ENCODE measurements around the gene EIF4EBP2. TPM values are rescaled to one million over a fixed set of nuclear protein-coding genes. Genes with fewer than 3 reads are reported as not detected.

The EIF4EBP2 gene
- total and polyA plus RNA-seq, 3 donors from 2014 or later = 41.2 to 50.8 (median 50.7) TPM

DNA sequence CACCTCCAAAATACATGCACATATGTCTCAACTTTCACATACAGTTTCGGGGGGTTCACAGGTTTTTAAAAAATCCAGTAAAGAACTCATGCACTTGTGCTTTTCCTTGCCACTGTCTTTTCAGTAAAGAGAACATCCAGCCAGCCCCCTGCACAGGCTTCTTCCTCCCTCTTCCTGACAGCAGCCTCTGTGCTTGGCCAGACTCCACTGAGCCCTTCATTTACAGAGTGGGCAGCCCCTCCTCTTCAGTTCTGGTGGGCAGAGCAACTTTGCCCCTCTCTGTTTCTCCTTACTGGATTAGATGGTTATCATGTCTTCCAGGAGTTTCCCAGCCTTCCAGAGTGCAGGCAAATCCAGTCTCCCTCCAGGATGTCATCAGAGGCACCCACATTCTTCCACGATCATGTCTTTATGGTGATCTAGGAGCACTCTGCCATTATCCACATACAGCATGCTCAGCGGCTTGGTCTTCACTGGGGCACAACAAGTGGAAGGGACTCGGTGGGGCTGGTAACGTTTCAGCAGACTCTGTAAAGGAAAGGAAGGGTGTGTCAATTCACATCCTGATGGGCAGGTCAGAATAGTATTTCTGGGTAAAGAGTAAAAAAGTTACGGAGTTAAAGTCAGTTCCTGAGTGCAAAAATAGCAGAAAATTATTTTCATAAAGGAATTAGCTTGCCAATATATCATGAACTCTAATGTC, 28.8 kb downstream of the EIF4EBP2 start:
- no peak for TF ChIP-seq POLR2A (IDR thresholded peaks at IDR 0.05)
- TF ChIP-seq, protein P1, sequence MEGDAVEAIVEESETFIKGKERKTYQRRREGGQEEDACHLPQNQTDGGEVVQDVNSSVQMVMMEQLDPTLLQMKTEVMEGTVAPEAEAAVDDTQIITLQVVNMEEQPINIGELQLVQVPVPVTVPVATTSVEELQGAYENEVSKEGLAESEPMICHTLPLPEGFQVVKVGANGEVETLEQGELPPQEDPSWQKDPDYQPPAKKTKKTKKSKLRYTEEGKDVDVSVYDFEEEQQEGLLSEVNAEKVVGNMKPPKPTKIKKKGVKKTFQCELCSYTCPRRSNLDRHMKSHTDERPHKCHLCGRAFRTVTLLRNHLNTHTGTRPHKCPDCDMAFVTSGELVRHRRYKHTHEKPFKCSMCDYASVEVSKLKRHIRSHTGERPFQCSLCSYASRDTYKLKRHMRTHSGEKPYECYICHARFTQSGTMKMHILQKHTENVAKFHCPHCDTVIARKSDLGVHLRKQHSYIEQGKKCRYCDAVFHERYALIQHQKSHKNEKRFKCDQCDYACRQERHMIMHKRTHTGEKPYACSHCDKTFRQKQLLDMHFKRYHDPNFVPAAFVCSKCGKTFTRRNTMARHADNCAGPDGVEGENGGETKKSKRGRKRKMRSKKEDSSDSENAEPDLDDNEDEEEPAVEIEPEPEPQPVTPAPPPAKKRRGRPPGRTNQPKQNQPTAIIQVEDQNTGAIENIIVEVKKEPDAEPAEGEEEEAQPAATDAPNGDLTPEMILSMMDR (IDR thresholded peaks at IDR 0.05) = no peak
- Histone ChIP-seq H3K36me3 (ENCODE audit: low read depth, missing control alignments) (no peaks in the 10 kb centered on the region), H3K27me3 (no peaks in the 10 kb centered on the region), H3K9me3 (no peaks in the 10 kb centered on the region), H3K4me1 (peaks cover 35% of the 10 kb centered on the region), H3K4me3 (no peak overlapping the region), H3K27ac (no peak overlapping the region)
- 76 to 80% methylated on average over 6 of the region's 6 CpGs for WGBS, 2 donors
- no peak for DNase-seq
- intact Hi-C loops (cut with DNase I; ENCODE audit: low total_unique reads) = no loop called here

DNA sequence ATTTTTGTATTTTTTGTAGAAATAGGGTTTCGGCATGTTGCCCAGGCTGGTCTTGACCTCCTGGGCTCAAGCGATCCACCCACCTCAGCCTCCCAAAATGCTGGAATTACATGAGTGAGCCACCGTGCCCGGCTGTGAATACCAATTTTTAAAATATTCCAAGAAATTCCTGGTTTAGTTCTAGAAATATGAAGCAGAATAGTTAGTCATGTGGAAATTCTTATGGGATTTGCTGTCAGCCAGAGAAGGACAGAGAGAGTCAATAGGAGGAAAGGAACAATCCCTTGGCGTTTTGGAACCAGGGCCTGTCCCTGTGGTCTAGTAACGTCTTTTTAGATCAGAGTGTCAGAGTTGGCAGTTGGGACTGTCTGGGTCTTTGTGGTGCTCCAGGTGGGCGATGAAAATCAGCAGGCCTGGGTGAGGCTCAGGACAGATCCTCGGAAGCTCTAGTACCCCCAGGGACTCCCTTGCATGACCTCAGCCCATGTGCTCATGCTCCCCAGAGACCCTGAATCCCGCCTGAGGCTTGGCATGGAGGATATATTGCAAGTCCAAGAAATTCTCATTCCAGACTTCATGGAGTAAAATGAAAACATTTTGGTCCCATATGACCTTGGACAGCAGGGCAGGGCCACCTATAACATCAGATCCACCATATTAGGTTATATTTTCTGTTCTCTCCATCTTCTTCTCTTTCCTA, 29.8 kb downstream of the EIF4EBP2 start:
- no peaks in the 10 kb centered on the region for H3K27me3 ChIP-seq
- intact Hi-C loops (cut with DNase I; ENCODE audit: low total_unique reads) = no loop called here
- no peaks in the 10 kb centered on the region for H3K9me3 ChIP-seq
- WGBS, 2 donors = 81% methylated on average over 9 of the region's 9 CpGs
- no peak overlapping the region for H3K4me3 ChIP-seq
- H3K4me1 ChIP-seq = peaks cover 35% of the 10 kb centered on the region
- no peaks in the 10 kb centered on the region for H3K36me3 ChIP-seq (ENCODE audit: low read depth, missing control alignments)
- no peak overlapping the region for H3K27ac ChIP-seq
- TF ChIP-seq, protein P1 (IDR thresholded peaks at IDR 0.05) = no peak
- no peak for TF ChIP-seq POLR2A (IDR thresholded peaks at IDR 0.05)
- no peak for DNase-seq

DNA sequence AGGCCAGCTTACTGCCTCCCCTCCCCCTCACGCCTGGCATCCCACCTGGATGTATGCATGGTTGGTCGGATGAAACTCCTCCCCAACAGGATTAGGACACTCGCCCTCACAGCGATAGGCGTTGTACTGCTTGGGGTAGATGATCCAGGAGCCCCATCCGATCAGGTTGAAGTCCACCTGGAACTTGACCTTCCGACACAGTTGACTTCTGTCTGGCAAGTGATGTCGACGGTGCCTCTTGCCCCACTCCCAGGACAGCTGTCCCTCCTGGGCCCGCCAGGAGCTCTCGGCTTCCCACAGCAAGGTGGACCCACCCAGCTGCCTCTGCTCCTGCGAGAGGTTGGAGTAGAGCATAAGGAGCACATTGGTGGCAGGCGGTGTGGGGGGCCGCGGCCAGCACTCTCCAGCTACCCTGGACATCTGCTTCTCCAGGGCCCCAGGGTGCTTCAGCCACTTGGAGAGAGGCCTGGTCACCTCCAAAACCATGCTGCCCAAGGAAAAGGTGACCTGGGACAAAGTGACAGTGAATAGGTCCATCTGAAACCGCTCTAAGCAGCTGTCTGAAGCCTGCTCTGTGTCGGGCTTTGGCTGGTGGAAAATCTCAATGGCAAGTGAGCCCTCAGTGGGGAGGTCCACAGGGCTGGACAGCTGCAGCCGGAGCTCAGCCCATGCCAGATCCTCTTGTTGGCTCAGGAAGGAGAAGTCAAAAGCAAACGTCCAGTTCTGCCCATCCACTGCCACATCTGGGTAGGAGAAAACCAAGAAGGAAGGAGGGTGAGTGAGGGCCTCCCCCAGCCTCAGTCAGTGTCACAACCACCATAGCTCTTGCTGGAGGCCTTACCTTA, 31.5 kb downstream of the EIF4EBP2 start:
- no peaks in the 10 kb centered on the region for H3K36me3 ChIP-seq (ENCODE audit: low read depth, missing control alignments)
- intact Hi-C loops (cut with DNase I; ENCODE audit: low total_unique reads) = no loop called here
- H3K27ac ChIP-seq = no peak overlapping the region
- H3K9me3 ChIP-seq = no peaks in the 10 kb centered on the region
- peaks cover 28% of the 10 kb centered on the region for H3K4me1 ChIP-seq
- no peak for TF ChIP-seq POLR2A (IDR thresholded peaks at IDR 0.05)
- TF ChIP-seq, protein P1 (IDR thresholded peaks at IDR 0.05) = no peak
- WGBS, 2 donors = 88 to 94% methylated on average over 10 to 19 of the region's 19 CpGs
- H3K27me3 ChIP-seq = no peaks in the 10 kb centered on the region
- no peak overlapping the region for H3K4me3 ChIP-seq
- no peak for DNase-seq

DNA sequence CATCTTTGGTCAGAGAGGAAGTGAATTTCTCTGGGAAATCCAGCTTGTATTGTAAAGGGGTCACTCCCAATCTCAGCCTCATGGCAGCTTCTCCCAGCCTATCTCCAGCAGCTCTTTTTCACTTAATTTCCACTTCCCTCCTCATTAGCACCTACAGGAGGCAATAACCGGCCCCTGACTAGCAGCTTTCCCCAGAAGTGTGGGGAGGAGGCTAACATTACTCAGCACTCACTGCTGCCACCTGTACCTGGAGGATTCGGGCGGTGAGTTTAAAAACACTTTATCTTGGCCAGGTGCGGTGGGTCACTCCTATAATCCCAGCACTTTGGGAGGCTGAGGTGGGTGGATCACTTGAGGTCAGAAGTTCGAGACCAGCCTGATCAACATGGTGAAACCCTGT, 33.8 kb downstream of the EIF4EBP2 start:
- WGBS, 2 donors = 78 to 86% methylated on average over 5 of the region's 5 CpGs
- no peak overlapping the region for H3K27ac ChIP-seq
- H3K36me3 ChIP-seq (ENCODE audit: low read depth, missing control alignments) = no peaks in the 10 kb centered on the region
- no peaks in the 10 kb centered on the region for H3K27me3 ChIP-seq
- intact Hi-C loops (cut with DNase I; ENCODE audit: low total_unique reads) = no loop called here
- TF ChIP-seq, protein P1 (IDR thresholded peaks at IDR 0.05) = no peak
- no peak for TF ChIP-seq POLR2A (IDR thresholded peaks at IDR 0.05)
- H3K9me3 ChIP-seq = no peaks in the 10 kb centered on the region
- no peak overlapping the region for H3K4me3 ChIP-seq
- DNase-seq = no peak
- peaks cover 17% of the 10 kb centered on the region for H3K4me1 ChIP-seq
